ENCODE measurements around the gene SLC38A10. TPM values are rescaled to one million over a fixed set of nuclear protein-coding genes. Genes with fewer than 3 reads are reported as not detected.

SLC38A10 gene
- total and polyA plus RNA-seq, 2 of the 13 experiments (the other 11 are each of a cell fraction or from before 2014, with no cell fraction given) = 23.4 to 55.8 TPM

DNA sequence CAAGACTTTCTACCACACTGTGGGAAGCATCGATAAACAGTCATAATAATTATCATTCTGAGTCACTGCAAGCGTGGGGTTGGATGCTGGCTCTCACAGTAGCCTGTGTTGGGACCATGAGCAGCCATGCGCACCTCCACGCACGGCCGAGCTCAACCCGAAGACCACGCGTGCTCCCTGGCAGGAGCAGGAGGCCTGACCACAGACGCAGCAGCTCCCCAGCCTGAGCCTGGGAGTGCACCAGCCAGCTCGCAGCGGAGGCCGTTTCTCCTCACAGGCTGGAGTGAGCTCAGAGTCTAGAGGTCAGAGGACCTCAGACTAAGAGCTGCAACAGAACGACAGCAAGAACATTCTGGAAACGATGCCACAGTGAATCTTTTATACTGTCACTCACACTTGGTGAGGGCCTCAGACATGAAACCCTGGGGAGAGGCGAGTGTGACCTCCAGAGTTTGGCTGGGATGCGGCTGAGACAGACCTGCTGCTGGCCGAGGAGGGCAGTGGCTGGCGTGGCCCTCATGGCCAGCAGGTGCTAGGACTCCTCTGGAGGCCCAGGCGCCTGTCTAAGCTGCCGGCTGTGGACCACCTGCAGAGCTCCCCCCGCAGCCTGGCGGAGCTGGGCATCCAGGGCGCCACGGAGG is 50.0 kb downstream of the SLC38A10 start (continued):
- TF ChIP-seq, protein P1, sequence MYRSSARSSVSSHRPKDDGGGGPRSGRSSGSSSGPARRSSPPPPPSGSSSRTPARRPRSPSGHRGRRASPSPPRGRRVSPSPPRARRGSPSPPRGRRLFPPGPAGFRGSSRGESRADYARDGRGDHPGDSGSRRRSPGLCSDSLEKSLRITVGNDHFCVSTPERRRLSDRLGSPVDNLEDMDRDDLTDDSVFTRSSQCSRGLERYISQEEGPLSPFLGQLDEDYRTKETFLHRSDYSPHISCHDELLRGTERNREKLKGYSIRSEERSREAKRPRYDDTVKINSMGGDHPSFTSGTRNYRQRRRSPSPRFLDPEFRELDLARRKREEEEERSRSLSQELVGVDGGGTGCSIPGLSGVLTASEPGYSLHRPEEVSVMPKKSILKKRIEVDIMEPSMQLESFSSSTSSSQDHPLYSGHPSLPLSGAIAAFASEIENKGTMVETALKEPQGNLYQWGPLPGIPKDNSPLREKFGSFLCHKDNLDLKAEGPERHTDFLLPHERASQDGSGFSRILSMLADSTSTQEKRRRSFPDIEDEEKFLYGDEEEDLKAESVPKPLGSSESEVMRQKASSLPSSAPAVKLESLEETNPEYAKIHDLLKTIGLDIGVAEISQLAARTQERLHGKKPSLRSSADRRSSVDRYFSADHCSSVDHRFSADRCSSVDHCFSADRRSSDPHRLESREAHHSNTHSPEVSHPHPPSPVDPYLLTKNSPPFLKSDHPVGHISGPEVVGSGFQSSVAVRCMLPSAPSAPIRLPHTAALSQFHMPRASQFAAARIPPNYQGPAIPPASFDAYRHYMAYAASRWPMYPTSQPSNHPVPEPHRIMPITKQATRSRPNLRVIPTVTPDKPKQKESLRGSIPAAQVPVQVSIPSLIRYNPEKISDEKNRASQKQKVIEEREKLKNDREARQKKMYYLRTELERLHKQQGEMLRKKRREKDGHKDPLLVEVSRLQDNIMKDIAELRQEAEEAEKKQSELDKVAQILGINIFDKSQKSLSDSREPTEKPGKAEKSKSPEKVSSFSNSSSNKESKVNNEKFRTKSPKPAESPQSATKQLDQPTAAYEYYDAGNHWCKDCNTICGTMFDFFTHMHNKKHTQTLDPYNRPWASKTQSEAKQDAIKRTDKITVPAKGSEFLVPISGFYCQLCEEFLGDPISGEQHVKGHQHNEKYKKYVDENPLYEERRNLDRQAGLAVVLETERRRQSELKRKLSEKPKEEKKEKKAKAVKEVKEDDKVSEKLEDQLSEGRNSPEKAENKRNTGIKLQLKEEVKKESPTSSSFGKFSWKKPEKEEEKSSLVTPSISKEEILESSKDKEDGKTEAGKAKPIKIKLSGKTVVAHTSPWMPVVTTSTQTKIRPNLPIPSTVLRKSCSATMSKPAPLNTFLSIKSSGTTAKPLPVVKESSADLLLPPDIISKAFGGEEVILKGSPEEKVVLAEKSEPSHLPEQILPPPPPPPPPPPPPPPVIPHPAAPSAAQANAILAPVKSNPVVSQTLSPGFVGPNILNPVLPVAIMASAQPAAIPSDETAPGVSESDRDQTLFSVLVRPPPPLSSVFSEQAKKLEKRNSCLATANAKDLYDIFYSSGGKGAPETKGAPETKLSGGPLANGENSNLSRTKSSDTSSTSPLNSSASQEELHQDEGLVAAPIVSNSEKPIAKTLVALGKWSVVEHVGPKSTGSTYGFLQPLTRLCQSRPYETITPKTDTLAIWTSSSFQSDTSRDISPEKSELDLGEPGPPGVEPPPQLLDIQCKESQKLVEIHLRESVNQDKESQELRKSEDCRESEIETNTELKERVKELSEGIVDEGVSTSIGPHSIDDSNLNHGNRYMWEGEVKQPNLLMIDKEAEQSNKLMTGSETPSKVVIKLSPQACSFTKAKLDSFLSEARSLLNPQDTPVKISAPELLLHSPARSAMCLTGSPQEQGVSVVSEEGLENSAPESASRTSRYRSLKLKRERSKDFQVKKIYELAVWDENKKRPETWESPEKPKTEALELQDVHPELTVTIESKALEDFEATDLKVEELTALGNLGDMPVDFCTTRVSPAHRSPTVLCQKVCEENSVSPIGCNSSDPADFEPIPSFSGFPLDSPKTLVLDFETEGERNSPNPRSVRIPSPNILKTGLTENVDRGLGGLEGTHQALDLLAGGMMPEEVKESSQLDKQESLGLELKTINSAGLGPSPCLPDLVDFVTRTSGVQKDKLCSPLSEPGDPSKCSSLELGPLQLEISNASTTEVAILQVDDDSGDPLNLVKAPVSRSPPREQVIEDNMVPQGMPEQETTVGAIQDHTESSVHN (CRISPR knock-in tag; IDR thresholded peaks at IDR 0.05) = peak; percentile 91
- TF ChIP-seq ZNF235 (CRISPR knock-in tag; IDR thresholded peaks at IDR 0.05; ENCODE audit: borderline replicate concordance) (peak; percentile 54; the same call in 1 of the 2 replicates), BORCS8-MEF2B (CRISPR knock-in tag; IDR thresholded peaks at IDR 0.05) (no peak; the same call in 1 of the 2 replicates), TAF15 (IDR thresholded peaks at IDR 0.05; ENCODE audit: low read depth, low read length, poor library complexity, severe bottlenecking) (no peak), PHF8 (CRISPR knock-in tag; IDR thresholded peaks at IDR 0.05) (0 out of 2 replicates have a peak, but pooled peaks have one; percentile 14), CC2D1A (CRISPR knock-in tag; IDR thresholded peaks at IDR 0.05) (no peak), IKZF1 (IDR thresholded peaks at IDR 0.05) (no peak), ZNF367 (CRISPR knock-in tag; IDR thresholded peaks at IDR 0.05; ENCODE audit: borderline replicate concordance) (peak; percentile 22; the same call in 1 of the 2 replicates), KAT7 (CRISPR knock-in tag; IDR thresholded peaks at IDR 0.05; ENCODE audit: borderline replicate concordance) (no peak), FOSL2 (CRISPR knock-in tag; IDR thresholded peaks at IDR 0.05) (no peak), ZFP41 (CRISPR knock-in tag; IDR thresholded peaks at IDR 0.05; ENCODE audit: borderline replicate concordance) (no peak), ZNF296 (CRISPR knock-in tag; conservative IDR thresholded peaks at IDR 0.05) (no peak)
- TF ChIP-seq, protein P2, sequence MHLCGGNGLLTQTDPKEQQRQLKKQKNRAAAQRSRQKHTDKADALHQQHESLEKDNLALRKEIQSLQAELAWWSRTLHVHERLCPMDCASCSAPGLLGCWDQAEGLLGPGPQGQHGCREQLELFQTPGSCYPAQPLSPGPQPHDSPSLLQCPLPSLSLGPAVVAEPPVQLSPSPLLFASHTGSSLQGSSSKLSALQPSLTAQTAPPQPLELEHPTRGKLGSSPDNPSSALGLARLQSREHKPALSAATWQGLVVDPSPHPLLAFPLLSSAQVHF (CRISPR knock-in tag; IDR thresholded peaks at IDR 0.05) = no peak
- TF ChIP-seq, protein P3, sequence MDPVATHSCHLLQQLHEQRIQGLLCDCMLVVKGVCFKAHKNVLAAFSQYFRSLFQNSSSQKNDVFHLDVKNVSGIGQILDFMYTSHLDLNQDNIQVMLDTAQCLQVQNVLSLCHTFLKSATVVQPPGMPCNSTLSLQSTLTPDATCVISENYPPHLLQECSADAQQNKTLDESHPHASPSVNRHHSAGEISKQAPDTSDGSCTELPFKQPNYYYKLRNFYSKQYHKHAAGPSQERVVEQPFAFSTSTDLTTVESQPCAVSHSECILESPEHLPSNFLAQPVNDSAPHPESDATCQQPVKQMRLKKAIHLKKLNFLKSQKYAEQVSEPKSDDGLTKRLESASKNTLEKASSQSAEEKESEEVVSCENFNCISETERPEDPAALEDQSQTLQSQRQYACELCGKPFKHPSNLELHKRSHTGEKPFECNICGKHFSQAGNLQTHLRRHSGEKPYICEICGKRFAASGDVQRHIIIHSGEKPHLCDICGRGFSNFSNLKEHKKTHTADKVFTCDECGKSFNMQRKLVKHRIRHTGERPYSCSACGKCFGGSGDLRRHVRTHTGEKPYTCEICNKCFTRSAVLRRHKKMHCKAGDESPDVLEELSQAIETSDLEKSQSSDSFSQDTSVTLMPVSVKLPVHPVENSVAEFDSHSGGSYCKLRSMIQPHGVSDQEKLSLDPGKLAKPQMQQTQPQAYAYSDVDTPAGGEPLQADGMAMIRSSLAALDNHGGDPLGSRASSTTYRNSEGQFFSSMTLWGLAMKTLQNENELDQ (CRISPR knock-in tag; IDR thresholded peaks at IDR 0.05; ENCODE audit: borderline replicate concordance) = 0 out of 2 replicates have a peak, but pooled peaks have one; percentile 6
- TF ChIP-seq, protein P4, sequence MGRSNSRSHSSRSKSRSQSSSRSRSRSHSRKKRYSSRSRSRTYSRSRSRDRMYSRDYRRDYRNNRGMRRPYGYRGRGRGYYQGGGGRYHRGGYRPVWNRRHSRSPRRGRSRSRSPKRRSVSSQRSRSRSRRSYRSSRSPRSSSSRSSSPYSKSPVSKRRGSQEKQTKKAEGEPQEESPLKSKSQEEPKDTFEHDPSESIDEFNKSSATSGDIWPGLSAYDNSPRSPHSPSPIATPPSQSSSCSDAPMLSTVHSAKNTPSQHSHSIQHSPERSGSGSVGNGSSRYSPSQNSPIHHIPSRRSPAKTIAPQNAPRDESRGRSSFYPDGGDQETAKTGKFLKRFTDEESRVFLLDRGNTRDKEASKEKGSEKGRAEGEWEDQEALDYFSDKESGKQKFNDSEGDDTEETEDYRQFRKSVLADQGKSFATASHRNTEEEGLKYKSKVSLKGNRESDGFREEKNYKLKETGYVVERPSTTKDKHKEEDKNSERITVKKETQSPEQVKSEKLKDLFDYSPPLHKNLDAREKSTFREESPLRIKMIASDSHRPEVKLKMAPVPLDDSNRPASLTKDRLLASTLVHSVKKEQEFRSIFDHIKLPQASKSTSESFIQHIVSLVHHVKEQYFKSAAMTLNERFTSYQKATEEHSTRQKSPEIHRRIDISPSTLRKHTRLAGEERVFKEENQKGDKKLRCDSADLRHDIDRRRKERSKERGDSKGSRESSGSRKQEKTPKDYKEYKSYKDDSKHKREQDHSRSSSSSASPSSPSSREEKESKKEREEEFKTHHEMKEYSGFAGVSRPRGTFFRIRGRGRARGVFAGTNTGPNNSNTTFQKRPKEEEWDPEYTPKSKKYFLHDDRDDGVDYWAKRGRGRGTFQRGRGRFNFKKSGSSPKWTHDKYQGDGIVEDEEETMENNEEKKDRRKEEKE (IDR thresholded peaks at IDR 0.05) = no peak

Data from HepG2 (cell line).